H9 (cell line): ENCODE data around the gene WDR27. TPM values are rescaled to one million over a fixed set of nuclear protein-coding genes. Genes with fewer than 3 reads are reported as not detected.

Source experiments
- DNase-seq: peaks from one replicate; pipeline ENCODE4 v3.0.0-alpha.2; 2017
- H2AFZ ChIP-seq: one replicate; pipeline ENCODE4 v1.6.1; 2013; ENCODE audit warnings: mild to moderate bottlenecking, low read length, control low read depth, moderate library complexity
- H2AK5ac ChIP-seq: 2 replicates; pipeline ENCODE4 v1.6.1; 2013; ENCODE audit warnings: low read length, control low read depth, mixed read lengths; ENCODE audit not compliant: insufficient read length
- H2BK120ac ChIP-seq: one replicate; pipeline ENCODE4 v1.6.1; 2013; ENCODE audit warnings: low read depth, mild to moderate bottlenecking, low read length, control low read depth, inconsistent platforms; ENCODE audit not compliant: poor library complexity, severe bottlenecking
- H2BK12ac ChIP-seq: 2 replicates; pipeline ENCODE4 v1.6.1; 2013; ENCODE audit warnings: low read length, control low read depth, mixed read lengths, low read depth; ENCODE audit not compliant: insufficient read length
- H2BK15ac ChIP-seq: 2 replicates; pipeline ENCODE4 v1.6.1; 2013; ENCODE audit warnings: low read depth, low read length, control low read depth
- H2BK20ac ChIP-seq: one replicate; pipeline ENCODE4 v1.6.1; 2013; ENCODE audit warnings: low read depth, mild to moderate bottlenecking, low read length, control low read depth, inconsistent platforms; ENCODE audit not compliant: poor library complexity, severe bottlenecking
- H2BK5ac ChIP-seq: 2 replicates; pipeline ENCODE4 v1.6.1; 2013; ENCODE audit warnings: low read length, control low read depth, mixed read lengths; ENCODE audit not compliant: insufficient read length
- H3K14ac ChIP-seq: 2 replicates; pipeline ENCODE4 v1.6.1; 2013; ENCODE audit warnings: low read length, control low read depth; ENCODE audit not compliant: insufficient read depth
- H3K18ac ChIP-seq: 2 replicates; pipeline ENCODE4 v1.6.1; 2013; ENCODE audit warnings: low read depth, mild to moderate bottlenecking, mixed read lengths, low read length, control low read depth; ENCODE audit not compliant: insufficient read length
- H3K23ac ChIP-seq: 2 replicates; pipeline ENCODE4 v1.6.1; 2013; ENCODE audit warnings: low read length, control low read depth, mixed read lengths, low read depth; ENCODE audit not compliant: insufficient read length
- H3K23me2 ChIP-seq: 2 replicates; pipeline ENCODE4 v1.6.1; 2013; ENCODE audit warnings: low read depth, mild to moderate bottlenecking, mixed read lengths, low read length, control low read depth; ENCODE audit not compliant: insufficient read length, poor library complexity, severe bottlenecking
- H3K27ac ChIP-seq: 2 replicates; pipeline ENCODE4 v1.5.1; 2013; ENCODE audit warnings: low read length, control low read depth, mixed read lengths, low read depth; ENCODE audit not compliant: insufficient read length
- H3K27me3 ChIP-seq: 2 replicates; pipeline ENCODE4 v1.6.1; 2013; ENCODE audit warnings: low read length, control low read depth, inconsistent platforms; ENCODE audit not compliant: insufficient read depth
- H3K4ac ChIP-seq: 2 replicates; pipeline ENCODE4 v1.6.1; 2013; ENCODE audit warnings: low read depth, mild to moderate bottlenecking, control low read depth, inconsistent platforms, low read length, moderate library complexity
- H3K4me1 ChIP-seq: 2 replicates; pipeline ENCODE4 v1.6.1; 2013; ENCODE audit warnings: low read length, control low read depth, inconsistent platforms; ENCODE audit not compliant: insufficient read depth
- H3K4me2 ChIP-seq: 2 replicates; pipeline ENCODE4 v1.6.1; 2013; ENCODE audit warnings: low read length, control low read depth, mixed read lengths; ENCODE audit not compliant: insufficient read length, insufficient read depth
- H3K56ac ChIP-seq: 2 replicates; pipeline ENCODE4 v1.6.1; 2013; ENCODE audit warnings: low read depth, mild to moderate bottlenecking, mixed read lengths, low read length, control low read depth; ENCODE audit not compliant: insufficient read length
- H3K79me1 ChIP-seq: 2 replicates; pipeline ENCODE4 v1.6.1; 2013; ENCODE audit warnings: low read depth, mild to moderate bottlenecking, moderate library complexity, low read length, control low read depth, inconsistent platforms; ENCODE audit not compliant: insufficient read depth, poor library complexity, severe bottlenecking
- H3K79me2 ChIP-seq: 2 replicates; pipeline ENCODE4 v1.6.1; 2013; ENCODE audit warnings: low read length, control low read depth, inconsistent platforms; ENCODE audit not compliant: insufficient read depth
- H3K9ac ChIP-seq: 2 replicates; pipeline ENCODE4 v1.6.1; 2013; ENCODE audit warnings: low read length, control low read depth, mixed read lengths; ENCODE audit not compliant: insufficient read length; ENCODE audit errors: extremely low read depth
- H3K9me3 ChIP-seq: one replicate; pipeline ENCODE4 v1.6.1; 2013; ENCODE audit warnings: low read depth, low read length, inconsistent platforms; ENCODE audit not compliant: control insufficient read depth
- H3T11ph ChIP-seq: one replicate; pipeline ENCODE4 v1.6.1; 2013; ENCODE audit warnings: mild to moderate bottlenecking, low read length, control low read depth, inconsistent platforms
- H4K20me1 ChIP-seq: one replicate; pipeline ENCODE4 v1.6.1; 2013; ENCODE audit not compliant: control insufficient read depth, insufficient read length, insufficient read depth
- H4K5ac ChIP-seq: 2 replicates; pipeline ENCODE4 v1.6.1; 2013; ENCODE audit warnings: low read depth, mild to moderate bottlenecking, mixed read lengths, low read length, control low read depth; ENCODE audit not compliant: insufficient read length
- H4K8ac ChIP-seq: replicated peaks from 2 replicates; pipeline ENCODE4 v1.6.1; 2013; ENCODE audit warnings: low read length, control low read depth, mixed read lengths, low read depth; ENCODE audit not compliant: insufficient read length
- H4K91ac ChIP-seq: 2 replicates; pipeline ENCODE4 v1.6.1; 2013; ENCODE audit warnings: low read depth, mild to moderate bottlenecking, moderate library complexity, mixed read lengths, low read length, control low read depth; ENCODE audit not compliant: insufficient read length
- H3K27ac Mint-ChIP-seq, 3 experiments: 2 replicates in 2 of 3; 3 replicates in 1 of 3; pipeline ENCODE4 v1.8.0; 2020 to 2021; ENCODE audit warnings: mixed read lengths in 3 of 3, mild to moderate bottlenecking in 1 of 3, moderate library complexity in 1 of 3
- H3K27me3 Mint-ChIP-seq: 2 replicates; pipeline ENCODE4 v1.8.0; 2021; ENCODE audit warnings: low read depth, mild to moderate bottlenecking, moderate library complexity, mixed read lengths
- H3K36me3 Mint-ChIP-seq, 3 experiments: 2 replicates in 2 of 3; 3 replicates in 1 of 3; pipeline ENCODE4 v1.8.0; 2020 to 2021; ENCODE audit warnings: low read depth in 3 of 3, mixed read lengths in 3 of 3; ENCODE audit not compliant: insufficient read depth in 1 of 3
- H3K4me1 Mint-ChIP-seq, 2 experiments: 2 replicates each; pipeline ENCODE4 v1.8.0; 2020; ENCODE audit warnings: mixed read lengths in 2 of 2
- H3K4me3 Mint-ChIP-seq, 2 experiments: 2 replicates in 1 of 2; 3 replicates in 1 of 2; pipeline ENCODE4 v1.8.0; 2020 to 2021; ENCODE audit warnings: mild to moderate bottlenecking in 2 of 2, mixed read lengths in 2 of 2, moderate library complexity in 1 of 2
- H3K9me3 Mint-ChIP-seq, 2 experiments: 2 replicates in 1 of 2; 3 replicates in 1 of 2; pipeline ENCODE4 v1.8.0; 2020; ENCODE audit warnings: mild to moderate bottlenecking in 2 of 2, mixed read lengths in 2 of 2, moderate library complexity in 1 of 2
- CTCF ChIP-seq: fragments of 200-600 bp; sonication (generic); conservative IDR thresholded peaks from 3 replicates; pipeline ENCODE4 v1.8.0; 2021; ENCODE audit warnings: antibody characterized with exemption, mild to moderate bottlenecking
- WGBS: extraction: QIAGEN DNeasy Blood & Tissue Kit; methylation state at CpG from one replicate; pipeline ENCODE4 v1.1.7; 2013; ENCODE audit warnings: missing lambda C conversion rate, low lambda C conversion rate, mixed read lengths; ENCODE audit not compliant: insufficient read length; ENCODE audit errors: extremely low coverage; 5-methylcytosine and 5-hydroxymethylcytosine counted together
- total RNA-seq: library from RNA; stranded (reverse); gene quantifications from 2 replicates; pipeline ENCODE4 v1.2.1, GENCODE V29; 2021

WDR27 gene
- total RNA-seq, 1 experiment from 2014 or later, result 48.7 TPM

GRCh38 chr6:169723991-169724493 lies 22.2 kb upstream of the WDR27 start:
- Mint-ChIP-seq H3K4me1 (peaks cover 24 to 27% of the 10 kb centered on the region in 2 experiments), H3K4me3 (peak overlapping the region; percentile 65 to 77), H3K9me3 (no peaks in the 10 kb centered on the region; a peak in 2 of 5 replicates), H3K27me3 (peaks cover 4% of the 10 kb centered on the region), H3K27ac (no peak overlapping the region), H3K36me3 (peaks cover 0 to 20% (median 9%) of the 10 kb centered on the region in 3 experiments; a peak in 4 of 7 replicates)
- Histone ChIP-seq H3K27me3 (no peaks in the 10 kb centered on the region), H4K5ac (no peak overlapping the region), H3K14ac (peak overlapping the region; percentile 79), H4K91ac (no peak overlapping the region), H2AFZ (no peak overlapping the region), H3K4me1 (no peaks in the 10 kb centered on the region; the same call in 1 of the 2 replicates), H3K9me3 (no peaks in the 10 kb centered on the region), H4K20me1 (no peaks in the 10 kb centered on the region), H3K27ac (no peak overlapping the region), H3T11ph (no peak overlapping the region), H2BK20ac (no peak overlapping the region), H3K23ac (no peak overlapping the region), H2BK15ac (no peak overlapping the region), H3K9ac (no peak overlapping the region), H3K79me2 (peaks cover 4% of the 10 kb centered on the region; the same call in 1 of the 2 replicates), H3K4me2 (no peak overlapping the region), H3K23me2 (peaks cover 18% of the 10 kb centered on the region), H2BK12ac (no peak overlapping the region), H3K56ac (no peak overlapping the region), H2BK5ac (no peak overlapping the region), H3K79me1 (no peaks in the 10 kb centered on the region), H2BK120ac (no peak overlapping the region), H4K8ac (no peak overlapping the region), H3K18ac (no peak overlapping the region), H2AK5ac (no peak overlapping the region), H3K4ac (no peak overlapping the region)
- TF ChIP-seq CTCF, result no peak
- WGBS, result no CpG with 5 or more reads among the region's 89 CpGs
- no peak for DNase-seq
